Measurements from ENCODE around the gene ZGLP1.
A peak's percentile ranks its signal among the peaks of the same experiment; 100 is the strongest.

The ZGLP1 gene

DNA sequence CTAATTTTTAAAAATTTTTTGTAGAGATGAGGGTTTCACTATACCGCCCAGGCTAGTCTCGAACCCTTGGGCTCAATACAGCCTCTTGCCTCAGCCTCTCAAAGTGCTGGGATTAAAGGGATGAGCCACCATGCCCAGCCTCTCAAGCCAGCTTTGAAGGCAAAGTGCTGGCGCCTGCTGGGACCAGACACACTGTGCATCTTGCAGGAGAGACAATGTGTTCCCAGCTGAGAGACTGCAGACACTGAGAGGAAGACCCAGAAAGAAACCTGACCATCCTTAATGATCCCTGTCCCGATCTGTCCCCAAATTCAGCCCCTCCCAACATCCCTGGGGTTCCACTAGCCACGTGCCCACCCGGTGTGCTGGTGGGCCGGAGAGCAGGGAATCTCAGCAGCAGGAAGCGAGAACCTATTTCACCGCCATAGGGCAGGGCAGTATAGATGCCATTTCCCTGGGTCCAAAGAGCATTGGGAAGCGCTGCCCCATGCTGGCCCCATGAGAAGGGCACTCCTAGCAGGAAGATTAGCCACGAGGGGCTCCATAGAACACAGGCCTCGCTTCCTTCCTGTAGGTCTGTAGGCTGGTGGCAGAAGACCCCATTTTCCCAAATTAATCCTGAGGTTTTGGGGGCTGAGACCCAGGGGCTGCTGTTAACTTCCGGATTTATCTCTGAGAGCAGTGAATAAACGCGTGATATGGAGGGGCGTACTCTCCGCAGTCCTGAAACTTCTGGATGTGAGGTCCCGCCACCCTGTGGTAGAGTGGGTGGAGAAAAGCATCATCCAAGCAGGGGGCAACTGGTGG lies 22.7 kb upstream of the ZGLP1 start:
- TF ChIP-seq TAF1 (IDR thresholded peaks at IDR 0.05; ENCODE audit: borderline replicate concordance, insufficient read depth, low read length) (peak; percentile 31; the same call in 1 of the 2 replicates), POLR2AphosphoS5 (IDR thresholded peaks at IDR 0.05; ENCODE audit: low read depth, low read length) (no peak; the same call in 1 of the 2 replicates), SIN3A (IDR thresholded peaks at IDR 0.05; ENCODE audit: borderline replicate concordance, insufficient read depth, low read length) (peak; percentile 69; the same call in 1 of the 2 replicates)
- TF ChIP-seq, protein P1, sequence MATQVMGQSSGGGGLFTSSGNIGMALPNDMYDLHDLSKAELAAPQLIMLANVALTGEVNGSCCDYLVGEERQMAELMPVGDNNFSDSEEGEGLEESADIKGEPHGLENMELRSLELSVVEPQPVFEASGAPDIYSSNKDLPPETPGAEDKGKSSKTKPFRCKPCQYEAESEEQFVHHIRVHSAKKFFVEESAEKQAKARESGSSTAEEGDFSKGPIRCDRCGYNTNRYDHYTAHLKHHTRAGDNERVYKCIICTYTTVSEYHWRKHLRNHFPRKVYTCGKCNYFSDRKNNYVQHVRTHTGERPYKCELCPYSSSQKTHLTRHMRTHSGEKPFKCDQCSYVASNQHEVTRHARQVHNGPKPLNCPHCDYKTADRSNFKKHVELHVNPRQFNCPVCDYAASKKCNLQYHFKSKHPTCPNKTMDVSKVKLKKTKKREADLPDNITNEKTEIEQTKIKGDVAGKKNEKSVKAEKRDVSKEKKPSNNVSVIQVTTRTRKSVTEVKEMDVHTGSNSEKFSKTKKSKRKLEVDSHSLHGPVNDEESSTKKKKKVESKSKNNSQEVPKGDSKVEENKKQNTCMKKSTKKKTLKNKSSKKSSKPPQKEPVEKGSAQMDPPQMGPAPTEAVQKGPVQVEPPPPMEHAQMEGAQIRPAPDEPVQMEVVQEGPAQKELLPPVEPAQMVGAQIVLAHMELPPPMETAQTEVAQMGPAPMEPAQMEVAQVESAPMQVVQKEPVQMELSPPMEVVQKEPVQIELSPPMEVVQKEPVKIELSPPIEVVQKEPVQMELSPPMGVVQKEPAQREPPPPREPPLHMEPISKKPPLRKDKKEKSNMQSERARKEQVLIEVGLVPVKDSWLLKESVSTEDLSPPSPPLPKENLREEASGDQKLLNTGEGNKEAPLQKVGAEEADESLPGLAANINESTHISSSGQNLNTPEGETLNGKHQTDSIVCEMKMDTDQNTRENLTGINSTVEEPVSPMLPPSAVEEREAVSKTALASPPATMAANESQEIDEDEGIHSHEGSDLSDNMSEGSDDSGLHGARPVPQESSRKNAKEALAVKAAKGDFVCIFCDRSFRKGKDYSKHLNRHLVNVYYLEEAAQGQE (IDR thresholded peaks at IDR 0.05; ENCODE audit: insufficient read depth in 1 of 2, low read depth in 2 of 2, low read length in 2 of 2): no peak; a peak in 1 of 4 replicates

- TF ChIP-seq POLR2AphosphoS5 (IDR thresholded peaks at IDR 0.05; ENCODE audit: low read depth, low read length): no peak
- TF ChIP-seq SIN3A (IDR thresholded peaks at IDR 0.05; ENCODE audit: borderline replicate concordance, insufficient read depth, low read length): no peak
- TF ChIP-seq TAF1 (IDR thresholded peaks at IDR 0.05; ENCODE audit: borderline replicate concordance, insufficient read depth, low read length): no peak
- TF ChIP-seq, protein P1 (IDR thresholded peaks at IDR 0.05; ENCODE audit: insufficient read depth in 1 of 2, low read depth in 2 of 2, low read length in 2 of 2): no peak
- TF ChIP-seq FOXP2 (optimal IDR thresholded peaks at IDR 0.05; ENCODE audit: borderline replicate concordance, extremely low read depth, extremely low read length, insufficient read depth): no peak
Measured at GRCh38 chr19:10329555-10329954, 19.9 kb upstream of the ZGLP1 start.

GRCh38 chr19:10328558-10329429 lies 19.2 kb upstream of the ZGLP1 start:
- TF ChIP-seq SIN3A (IDR thresholded peaks at IDR 0.05; ENCODE audit: borderline replicate concordance, insufficient read depth, low read length) (no peak), TAF1 (IDR thresholded peaks at IDR 0.05; ENCODE audit: borderline replicate concordance, insufficient read depth, low read length) (no peak), FOXP2 (optimal IDR thresholded peaks at IDR 0.05; ENCODE audit: borderline replicate concordance, extremely low read depth, extremely low read length, insufficient read depth) (no peak), POLR2AphosphoS5 (IDR thresholded peaks at IDR 0.05; ENCODE audit: low read depth, low read length) (no peak)
- TF ChIP-seq, protein P1 (IDR thresholded peaks at IDR 0.05; ENCODE audit: insufficient read depth in 1 of 2, low read depth in 2 of 2, low read length in 2 of 2): no peak

- TF ChIP-seq SIN3A (IDR thresholded peaks at IDR 0.05; ENCODE audit: borderline replicate concordance, insufficient read depth, low read length) (no peak), POLR2AphosphoS5 (IDR thresholded peaks at IDR 0.05; ENCODE audit: low read depth, low read length) (no peak), FOXP2 (optimal IDR thresholded peaks at IDR 0.05; ENCODE audit: borderline replicate concordance, extremely low read depth, extremely low read length, insufficient read depth) (no peak), TAF1 (IDR thresholded peaks at IDR 0.05; ENCODE audit: borderline replicate concordance, insufficient read depth, low read length) (no peak)
- TF ChIP-seq, protein P1 (IDR thresholded peaks at IDR 0.05; ENCODE audit: insufficient read depth in 1 of 2, low read depth in 2 of 2, low read length in 2 of 2): no peak
Measured at GRCh38 chr19:10327793-10328192, 18.2 kb upstream of the ZGLP1 start.
